Vein endothelial cell (primary cell): ENCODE data around the gene BTBD8. TPM values are rescaled to one million over a fixed set of nuclear protein-coding genes. Genes with fewer than 3 reads are reported as not detected.

Source experiments
- total RNA-seq: library from RNA; depleted of rRNA; stranded (reverse); fragments of >200 nt; gene quantifications from 2 replicates; pipeline ENCODE4 v1.2.3, GENCODE V29; 2012

Gene BTBD8
- 2.0 and 2.1 TPM in 2 replicates for total RNA-seq

DNA sequence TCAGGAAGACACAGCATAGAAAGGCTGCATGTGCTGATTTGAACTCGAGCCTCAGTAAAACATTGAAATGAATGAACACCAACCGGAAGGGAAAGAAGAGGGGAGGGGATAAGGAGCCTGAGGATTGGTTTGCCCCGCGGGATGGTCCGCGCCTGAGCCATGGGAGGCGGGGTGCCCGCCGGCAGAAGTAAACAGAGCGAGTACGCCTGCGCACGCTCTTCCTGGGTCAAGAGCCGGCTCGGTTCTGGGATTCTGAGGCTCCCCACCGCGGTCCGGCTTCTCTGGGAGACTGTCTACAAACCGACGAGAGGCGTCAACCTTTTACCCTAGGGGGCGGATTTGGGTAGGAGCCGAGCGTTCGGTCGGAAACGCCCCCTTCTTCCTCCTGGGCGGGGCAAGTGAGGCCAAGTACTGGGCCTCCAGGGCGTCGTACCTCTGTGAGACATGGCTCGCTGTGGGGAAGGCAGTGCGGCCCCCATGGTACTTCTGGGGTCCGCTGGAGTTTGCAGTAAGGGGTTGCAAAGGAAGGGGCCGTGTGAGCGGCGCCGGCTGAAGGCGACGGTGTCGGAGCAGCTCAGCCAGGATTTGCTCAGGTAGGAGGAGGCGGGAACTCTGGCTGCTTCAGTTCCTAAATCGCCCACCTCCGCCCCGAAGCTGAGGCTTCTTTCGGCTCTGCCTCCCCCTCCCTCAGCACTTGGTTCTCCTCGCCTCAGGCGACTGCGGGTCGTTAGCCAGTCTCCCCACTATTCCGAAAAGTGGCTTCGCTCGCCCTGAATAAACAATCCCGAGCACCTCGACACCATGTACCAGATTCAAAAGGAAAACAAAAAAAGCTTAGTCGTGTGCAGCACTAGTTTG, at the start of gene BTBD8:
Gene BTBD8, plus strand, starts transcription at position 218 of the 858 bp plus-strand sequence. Its CDS starts 227 bp downstream, at position 445.

DNA sequence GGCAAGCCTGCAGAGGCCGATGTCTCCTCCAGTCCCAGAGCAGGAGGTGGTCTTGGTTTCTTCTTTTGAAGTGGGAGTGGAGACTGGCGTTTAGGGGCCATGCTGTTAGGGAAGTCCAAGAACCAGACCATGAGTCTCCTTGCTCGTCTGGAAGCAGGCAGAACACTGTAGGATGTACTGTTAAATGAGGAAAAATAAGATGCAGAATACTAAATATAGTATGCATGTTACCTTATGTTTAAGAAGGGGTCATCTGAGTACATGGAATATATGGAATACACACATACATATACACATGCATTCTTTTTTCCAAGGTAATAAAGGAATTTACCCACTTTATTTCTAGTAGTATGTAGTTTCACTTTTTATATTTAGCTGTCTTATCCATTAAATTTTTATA, 4.8 kb upstream of the BTBD8 start, which contains the start of gene SETSIP:
Gene SETSIP, minus strand, starts transcription at position 101 of the 400 bp plus-strand sequence. Its CDS starts 0 bp downstream, at position 101.

DNA sequence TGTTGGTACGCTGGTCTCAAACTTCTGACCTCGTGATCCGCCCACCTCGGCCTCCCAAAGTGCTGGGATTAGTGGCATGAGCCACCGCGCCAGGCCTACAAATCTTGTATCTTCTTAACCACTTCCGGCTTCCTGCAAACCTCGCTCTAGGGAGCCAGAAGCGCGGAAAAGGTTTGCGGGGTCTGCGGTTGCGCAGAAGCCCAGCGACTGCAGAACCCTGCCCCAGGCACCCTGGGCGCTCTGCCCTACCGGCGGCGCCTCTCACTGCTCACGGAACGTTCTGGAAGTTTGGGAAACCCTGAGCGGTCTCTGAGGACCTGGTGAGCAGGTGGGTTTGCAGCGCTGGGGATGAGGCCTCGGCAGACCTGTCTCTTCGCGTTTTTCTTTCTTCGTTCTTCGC, 137.6 kb downstream of the BTBD8 start, which contains the start of gene C1orf146:
Gene C1orf146, plus strand, starts transcription at position 195 of the 400 bp plus-strand sequence. CDS start 13,506 bp downstream, outside the sequence.

Other genes starting within 250 kb of the BTBD8 start
- gene TGFBR3, start 194.2 kb upstream of the BTBD8 start, total RNA-seq, result 11.1 and 18.1 TPM in 2 replicates
- not detected in 2 replicates for gene BRDT, start 130.9 kb upstream of the BTBD8 start, total RNA-seq
- gene EPHX4, start 50.4 kb upstream of the BTBD8 start, total RNA-seq, result 8.8 and 15.0 TPM in 2 replicates
- gene SETSIP, start 4.9 kb upstream of the BTBD8 start, total RNA-seq, result not detected in 2 replicates
- not detected in 2 replicates for gene C1orf146, start 137.6 kb downstream of the BTBD8 start, total RNA-seq
- 6.2 and 13.2 TPM in 2 replicates for gene GLMN, start 218.6 kb downstream of the BTBD8 start, total RNA-seq
- gene RPAP2, start 218.7 kb downstream of the BTBD8 start, total RNA-seq, result 5.6 and 16.4 TPM in 2 replicates